Measurements from ENCODE around the gene KIAA0513.

Gene KIAA0513

GRCh38 chr16:85027349-85027957 lies at the start of gene KIAA0513:
Gene KIAA0513 (plus strand): TSS chr16:85027795. CDS start chr16:85067072, 39,277 bp downstream.
- peak; percentile 60 for DNase-seq

- DNase-seq = no peak
These were observed 48.1 kb upstream of the KIAA0513 start for GRCh38 chr16:84979516-84979915.

GRCh38 chr16:84982434-84982833 lies 45.2 kb upstream of the KIAA0513 start:
- no peak for DNase-seq

GRCh38 chr16:84985079-84986065 lies 42.2 kb upstream of the KIAA0513 start:
- no peak for DNase-seq

GRCh38 chr16:84986102-84986501 lies 41.5 kb upstream of the KIAA0513 start:
- DNase-seq = no peak

- no peak for DNase-seq
These were observed 40.7 kb upstream of the KIAA0513 start for GRCh38 chr16:84986879-84987278.

- DNase-seq = no peak
These were observed 39.1 kb upstream of the KIAA0513 start for GRCh38 chr16:84988328-84989080.

GRCh38 chr16:84989749-84990620 lies 37.6 kb upstream of the KIAA0513 start:
- no peak for DNase-seq

GRCh38 chr16:84990782-84991181 lies 36.8 kb upstream of the KIAA0513 start:
- no peak for DNase-seq

- no peak for DNase-seq
These were observed 34.9 kb upstream of the KIAA0513 start for GRCh38 chr16:84992717-84993075.

GRCh38 chr16:84993926-84994325 lies 33.7 kb upstream of the KIAA0513 start:
- DNase-seq = no peak

GRCh38 chr16:84995663-84996062 lies 31.9 kb upstream of the KIAA0513 start:
- DNase-seq = no peak

- no peak for DNase-seq
These were observed 31.2 kb upstream of the KIAA0513 start for GRCh38 chr16:84996365-84996764.

- DNase-seq = no peak
These were observed 28.4 kb upstream of the KIAA0513 start for GRCh38 chr16:84999200-84999599.

- no peak for DNase-seq
These were observed 27.6 kb upstream of the KIAA0513 start for GRCh38 chr16:84999857-85000480.

GRCh38 chr16:85002099-85002541 lies 25.5 kb upstream of the KIAA0513 start:
- DNase-seq = no peak

GRCh38 chr16:85002608-85003007 lies 25.0 kb upstream of the KIAA0513 start:
- DNase-seq = no peak

GRCh38 chr16:85003076-85003475 lies 24.5 kb upstream of the KIAA0513 start:
- DNase-seq = no peak

GRCh38 chr16:85003725-85004586 lies 23.6 kb upstream of the KIAA0513 start:
- DNase-seq = no peak

GRCh38 chr16:85004587-85005205 lies 22.9 kb upstream of the KIAA0513 start:
- DNase-seq = no peak
